ENCODE data around the gene PPP6R2. TPM values are rescaled to one million over a fixed set of nuclear protein-coding genes. Genes with fewer than 3 reads are reported as not detected.
A peak's percentile ranks its signal among the peaks of the same experiment; 100 is the strongest.

PPP6R2 gene
- total and polyA plus RNA-seq, 8 donors, result 21.1 to 70.4 (median 25.1) TPM

DNA sequence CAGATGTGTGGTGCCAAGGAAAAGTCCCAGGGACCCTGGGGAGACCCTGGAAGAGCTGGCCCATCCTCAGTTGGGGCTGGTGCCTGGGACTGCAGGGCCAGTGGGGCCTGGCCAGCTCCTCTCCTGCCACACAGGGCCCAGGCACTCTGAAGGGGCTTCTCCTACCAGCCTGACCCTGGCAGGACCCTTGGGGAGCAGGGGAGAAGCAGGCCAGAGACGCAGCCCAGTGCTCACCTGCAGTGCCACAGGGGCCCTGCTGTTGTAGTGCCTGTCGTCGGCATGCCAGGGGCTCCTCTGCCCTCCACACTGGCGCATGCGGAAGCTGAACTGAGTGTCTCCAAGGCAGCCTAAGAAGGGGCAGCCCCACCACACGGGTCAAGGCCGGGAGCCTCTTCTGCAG, 25.5 kb upstream of the PPP6R2 start:
- 88 to 90% methylated on average over 5 to 7 of the region's 7 CpGs for WGBS, 2 donors
- TF ChIP-seq, protein P1, sequence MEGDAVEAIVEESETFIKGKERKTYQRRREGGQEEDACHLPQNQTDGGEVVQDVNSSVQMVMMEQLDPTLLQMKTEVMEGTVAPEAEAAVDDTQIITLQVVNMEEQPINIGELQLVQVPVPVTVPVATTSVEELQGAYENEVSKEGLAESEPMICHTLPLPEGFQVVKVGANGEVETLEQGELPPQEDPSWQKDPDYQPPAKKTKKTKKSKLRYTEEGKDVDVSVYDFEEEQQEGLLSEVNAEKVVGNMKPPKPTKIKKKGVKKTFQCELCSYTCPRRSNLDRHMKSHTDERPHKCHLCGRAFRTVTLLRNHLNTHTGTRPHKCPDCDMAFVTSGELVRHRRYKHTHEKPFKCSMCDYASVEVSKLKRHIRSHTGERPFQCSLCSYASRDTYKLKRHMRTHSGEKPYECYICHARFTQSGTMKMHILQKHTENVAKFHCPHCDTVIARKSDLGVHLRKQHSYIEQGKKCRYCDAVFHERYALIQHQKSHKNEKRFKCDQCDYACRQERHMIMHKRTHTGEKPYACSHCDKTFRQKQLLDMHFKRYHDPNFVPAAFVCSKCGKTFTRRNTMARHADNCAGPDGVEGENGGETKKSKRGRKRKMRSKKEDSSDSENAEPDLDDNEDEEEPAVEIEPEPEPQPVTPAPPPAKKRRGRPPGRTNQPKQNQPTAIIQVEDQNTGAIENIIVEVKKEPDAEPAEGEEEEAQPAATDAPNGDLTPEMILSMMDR (IDR thresholded peaks at IDR 0.05), result no peak
- DNase-seq (no peak), FAIRE-seq (no peak), ATAC-seq (no peak)
- H3K9me3 ChIP-seq, result no peaks in the 10 kb centered on the region
- no peaks in the 10 kb centered on the region for H3K4me1 ChIP-seq
- intact Hi-C loops (cut with DNase I), result no loop called here
- H3K4me3 ChIP-seq, result no peak overlapping the region
- H3K27ac ChIP-seq, result no peak overlapping the region
- H3K27me3 ChIP-seq, result no peaks in the 10 kb centered on the region
- H3K36me3 ChIP-seq, result no peaks in the 10 kb centered on the region

DNA sequence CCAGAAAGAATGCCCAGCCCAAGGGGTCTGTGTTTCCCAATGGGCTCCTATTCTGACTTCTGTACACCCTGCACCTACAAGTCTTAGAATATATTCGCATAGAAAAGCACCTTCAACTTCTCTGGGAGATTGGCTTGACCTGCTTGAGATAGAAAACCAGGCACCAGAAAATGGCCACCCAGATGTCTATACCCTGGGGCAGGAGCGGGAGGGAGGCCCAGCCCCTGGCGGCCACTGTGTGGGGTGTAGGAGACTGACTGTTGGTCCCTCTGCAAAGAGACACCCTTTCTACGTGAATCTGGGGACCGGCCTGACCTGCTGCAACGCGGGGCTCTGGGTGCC, 24.8 kb upstream of the PPP6R2 start:
- Histone ChIP-seq H3K27ac (no peak overlapping the region), H3K36me3 (no peaks in the 10 kb centered on the region), H3K27me3 (no peaks in the 10 kb centered on the region), H3K9me3 (no peaks in the 10 kb centered on the region), H3K4me3 (no peak overlapping the region), H3K4me1 (no peaks in the 10 kb centered on the region)
- TF ChIP-seq, protein P1 (IDR thresholded peaks at IDR 0.05), result no peak
- intact Hi-C loops (cut with DNase I), result no loop called here
- ATAC-seq (no peak), FAIRE-seq (no peak), DNase-seq (no peak)
- WGBS, 2 donors, result 89 to 90% methylated on average over 7 of the region's 7 CpGs

DNA sequence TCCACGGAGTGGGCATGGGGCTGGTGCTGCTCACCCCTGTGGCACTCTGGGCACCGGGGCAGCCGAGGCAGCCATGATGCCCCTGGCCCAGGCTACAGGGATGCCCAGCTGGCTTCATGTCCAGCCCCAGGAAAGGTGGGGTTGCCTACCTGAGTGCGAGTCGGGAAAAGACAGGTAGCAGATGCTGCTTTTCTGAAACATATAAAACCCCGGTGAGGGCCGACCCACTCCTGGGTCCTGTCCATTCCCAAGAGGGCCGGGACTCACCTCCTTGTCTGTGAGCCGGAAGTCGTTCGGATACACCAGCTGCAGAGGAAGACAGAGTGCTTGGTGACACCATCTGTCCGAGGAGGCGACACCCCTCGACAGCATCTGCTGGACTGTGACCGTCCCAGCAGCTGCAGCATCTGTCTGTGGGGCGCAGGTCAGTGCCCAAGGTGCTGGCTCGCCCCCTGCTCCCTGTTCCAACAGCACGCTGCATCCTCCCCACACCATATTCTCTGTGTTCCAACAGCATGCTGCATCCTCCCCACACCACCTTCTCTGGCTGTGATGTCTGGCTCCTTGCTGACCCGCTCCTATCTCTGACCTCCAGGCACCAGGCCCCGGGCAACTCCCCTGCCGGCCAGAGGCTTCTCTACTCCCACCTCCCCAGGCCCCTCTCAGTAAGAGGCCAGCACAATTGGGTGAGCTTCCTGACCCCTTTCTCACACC, 24.3 kb upstream of the PPP6R2 start:
- 82 to 86% methylated on average over 21 of the region's 21 CpGs for WGBS, 2 donors
- Histone ChIP-seq H3K27me3 (no peaks in the 10 kb centered on the region), H3K36me3 (no peaks in the 10 kb centered on the region), H3K27ac (no peak overlapping the region), H3K9me3 (no peaks in the 10 kb centered on the region), H3K4me3 (no peak overlapping the region), H3K4me1 (no peaks in the 10 kb centered on the region)
- DNase-seq, result no peak
- TF ChIP-seq, protein P1 (IDR thresholded peaks at IDR 0.05), result no peak
- no peak for FAIRE-seq
- intact Hi-C loops (cut with DNase I), result no loop called here
- ATAC-seq, result no peak

DNA sequence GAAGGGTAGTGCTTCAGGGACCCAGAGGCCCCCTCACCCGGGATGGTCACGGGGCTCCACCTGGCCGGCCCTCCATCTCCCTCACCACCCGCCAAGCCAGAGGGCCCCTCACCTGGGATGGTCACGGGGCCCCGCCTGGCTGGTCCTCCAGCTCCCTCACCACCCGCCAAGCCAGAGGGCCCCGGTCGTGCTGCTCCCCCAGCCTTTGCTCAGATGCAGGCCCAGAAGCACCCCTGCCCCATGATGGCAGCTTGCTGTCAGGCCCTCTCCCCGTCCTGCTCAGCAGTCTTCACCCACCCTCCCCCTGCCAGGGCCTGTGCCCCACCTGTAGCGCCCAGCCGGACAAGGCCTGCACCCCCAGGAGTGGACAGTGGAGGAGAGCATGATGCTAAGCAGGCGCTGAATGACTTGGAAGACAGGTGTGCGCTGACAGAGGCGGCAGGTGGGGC, 23.6 kb upstream of the PPP6R2 start:
- no peaks in the 10 kb centered on the region for H3K27me3 ChIP-seq
- FAIRE-seq (no peak), ATAC-seq (no peak), DNase-seq (peak in 1 of 6 donors; percentile 27)
- H3K27ac ChIP-seq, result no peak overlapping the region
- TF ChIP-seq, protein P1 (IDR thresholded peaks at IDR 0.05), result no peak
- H3K4me1 ChIP-seq, result no peaks in the 10 kb centered on the region
- H3K4me3 ChIP-seq, result no peak overlapping the region
- intact Hi-C loops (cut with DNase I), result no loop called here
- no peaks in the 10 kb centered on the region for H3K9me3 ChIP-seq
- WGBS, 2 donors, result 84% methylated on average over 14 to 15 of the region's 15 CpGs
- no peaks in the 10 kb centered on the region for H3K36me3 ChIP-seq

DNA sequence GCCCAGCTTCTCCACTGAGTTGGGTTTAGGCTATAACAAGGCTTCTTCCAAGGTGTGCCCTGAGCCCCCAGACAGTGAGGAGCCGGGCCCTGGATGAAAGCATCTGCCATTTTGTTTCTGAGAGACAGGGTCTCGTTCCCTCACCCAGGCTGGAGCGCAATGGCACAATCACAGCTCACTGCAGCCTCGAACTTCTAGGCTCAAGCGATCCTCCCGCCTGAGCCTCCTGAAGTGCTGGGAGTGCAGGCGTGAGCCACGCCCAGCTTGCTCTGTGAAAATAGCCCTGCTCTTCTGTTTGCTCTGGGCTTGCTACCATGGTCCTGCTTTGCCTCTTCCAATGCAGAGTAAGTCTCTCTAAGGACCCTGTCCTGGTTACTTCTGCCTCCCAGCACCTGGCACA, 23.0 kb upstream of the PPP6R2 start:
- Histone ChIP-seq H3K4me3 (no peak overlapping the region), H3K4me1 (no peaks in the 10 kb centered on the region), H3K9me3 (no peaks in the 10 kb centered on the region), H3K36me3 (no peaks in the 10 kb centered on the region), H3K27me3 (no peaks in the 10 kb centered on the region), H3K27ac (no peak overlapping the region)
- 85 to 86% methylated on average over 8 of the region's 8 CpGs for WGBS, 2 donors
- no peak for ATAC-seq
- FAIRE-seq, result no peak
- TF ChIP-seq, protein P1 (IDR thresholded peaks at IDR 0.05), result no peak
- intact Hi-C loops (cut with DNase I), result loop anchor here in 2 of 3 donors (5.0 to 10.0 kb wide), 2 partner anchors 38 to 45 kb away; partner anchors contain the start of gene MAPK11 (in 1 of the 2)
- no peak for DNase-seq

All from pancreas (tissue), 10 donors.